ENCODE measurements around the gene SOHLH1.

DNA sequence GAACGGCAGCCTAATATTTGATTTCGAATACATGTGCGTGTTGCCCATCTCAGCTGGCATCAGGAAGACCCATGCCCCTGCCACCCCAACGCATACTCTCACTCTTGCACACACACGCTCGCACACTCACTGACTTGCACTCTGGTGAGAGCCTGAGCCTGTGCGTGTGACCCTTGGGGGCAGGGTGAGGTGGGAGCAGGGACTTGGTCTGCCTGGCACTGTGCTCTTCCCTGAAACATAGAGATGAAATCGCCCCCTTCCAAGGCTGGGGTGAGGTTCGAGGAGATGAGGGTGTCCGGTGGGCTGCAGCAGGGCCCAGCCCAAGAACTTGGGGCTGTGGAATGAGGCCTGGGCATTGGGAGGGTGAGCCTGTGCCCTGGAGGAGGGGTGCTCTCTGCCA is 35.0 kb downstream of the SOHLH1 start:
- TF ChIP-seq EZH2phosphoT487 (IDR thresholded peaks at IDR 0.05; ENCODE audit: borderline replicate concordance, low read length) = no peak
- TF ChIP-seq, protein P1, sequence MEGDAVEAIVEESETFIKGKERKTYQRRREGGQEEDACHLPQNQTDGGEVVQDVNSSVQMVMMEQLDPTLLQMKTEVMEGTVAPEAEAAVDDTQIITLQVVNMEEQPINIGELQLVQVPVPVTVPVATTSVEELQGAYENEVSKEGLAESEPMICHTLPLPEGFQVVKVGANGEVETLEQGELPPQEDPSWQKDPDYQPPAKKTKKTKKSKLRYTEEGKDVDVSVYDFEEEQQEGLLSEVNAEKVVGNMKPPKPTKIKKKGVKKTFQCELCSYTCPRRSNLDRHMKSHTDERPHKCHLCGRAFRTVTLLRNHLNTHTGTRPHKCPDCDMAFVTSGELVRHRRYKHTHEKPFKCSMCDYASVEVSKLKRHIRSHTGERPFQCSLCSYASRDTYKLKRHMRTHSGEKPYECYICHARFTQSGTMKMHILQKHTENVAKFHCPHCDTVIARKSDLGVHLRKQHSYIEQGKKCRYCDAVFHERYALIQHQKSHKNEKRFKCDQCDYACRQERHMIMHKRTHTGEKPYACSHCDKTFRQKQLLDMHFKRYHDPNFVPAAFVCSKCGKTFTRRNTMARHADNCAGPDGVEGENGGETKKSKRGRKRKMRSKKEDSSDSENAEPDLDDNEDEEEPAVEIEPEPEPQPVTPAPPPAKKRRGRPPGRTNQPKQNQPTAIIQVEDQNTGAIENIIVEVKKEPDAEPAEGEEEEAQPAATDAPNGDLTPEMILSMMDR (conservative IDR thresholded peaks at IDR 0.05; ENCODE audit: low read depth, low read length) = no peak
